HG03039 (cell line): Measurements from ENCODE around the gene IL36G.
"Not testable (repeated sequence)": the region's sequence is repeated elsewhere in the genome, so short reads cannot be mapped to it uniquely, and the experiment has no call there.

Experiments used
- ATAC-seq: cut with Tn5 transposase; IDR thresholded peaks from one replicate; pipeline ENCODE4 v1.9.1; 2021; ENCODE audit warnings: mild to moderate bottlenecking, moderate library complexity; ENCODE audit not compliant: unreplicated experiment

The IL36G gene

GRCh38 chr2:112977559-112978056 lies at the start of gene IL36G:
TSS of gene IL36G (plus strand) at chr2:112978006. CDS start at chr2:112978639, 633 bp downstream.
- no peak for ATAC-seq

GRCh38 chr2:112933261-112933660 lies 44.5 kb upstream of the IL36G start:
- no peak for ATAC-seq

GRCh38 chr2:112934117-112934516 lies 43.7 kb upstream of the IL36G start:
- not testable (repeated sequence) for ATAC-seq

- ATAC-seq: no peak
Measured at GRCh38 chr2:112936927-112937232, 40.9 kb upstream of the IL36G start.

- no peak for ATAC-seq
Measured at GRCh38 chr2:112938904-112939303, 38.9 kb upstream of the IL36G start.

- no peak for ATAC-seq
Measured at GRCh38 chr2:112939425-112939824, 38.4 kb upstream of the IL36G start.

GRCh38 chr2:112940859-112941625 lies 36.8 kb upstream of the IL36G start:
- no peak for ATAC-seq

- no peak for ATAC-seq
Measured at GRCh38 chr2:112941753-112942653, 35.8 kb upstream of the IL36G start.

GRCh38 chr2:112942654-112943002 lies 35.2 kb upstream of the IL36G start:
- no peak for ATAC-seq

GRCh38 chr2:112944971-112945370 lies 32.8 kb upstream of the IL36G start:
- no peak for ATAC-seq

- no peak for ATAC-seq
Measured at GRCh38 chr2:112946086-112946485, 31.7 kb upstream of the IL36G start.

- ATAC-seq: no peak
Measured at GRCh38 chr2:112947374-112947773, 30.4 kb upstream of the IL36G start.

- ATAC-seq: no peak
Measured at GRCh38 chr2:112949456-112949855, 28.4 kb upstream of the IL36G start.

GRCh38 chr2:112954364-112954763 lies 23.4 kb upstream of the IL36G start:
- no peak for ATAC-seq

GRCh38 chr2:112957511-112957910 lies 20.3 kb upstream of the IL36G start:
- no peak for ATAC-seq

- no peak for ATAC-seq
Measured at GRCh38 chr2:112958428-112959108, 19.2 kb upstream of the IL36G start.

GRCh38 chr2:112959109-112959812 lies 18.5 kb upstream of the IL36G start:
- ATAC-seq: no peak

- no peak for ATAC-seq
Measured at GRCh38 chr2:112960230-112960825, 17.5 kb upstream of the IL36G start.

- ATAC-seq: no peak
Measured at GRCh38 chr2:112962308-112963175, 15.3 kb upstream of the IL36G start.
